ENCODE measurements around the gene OASL.

DNA sequence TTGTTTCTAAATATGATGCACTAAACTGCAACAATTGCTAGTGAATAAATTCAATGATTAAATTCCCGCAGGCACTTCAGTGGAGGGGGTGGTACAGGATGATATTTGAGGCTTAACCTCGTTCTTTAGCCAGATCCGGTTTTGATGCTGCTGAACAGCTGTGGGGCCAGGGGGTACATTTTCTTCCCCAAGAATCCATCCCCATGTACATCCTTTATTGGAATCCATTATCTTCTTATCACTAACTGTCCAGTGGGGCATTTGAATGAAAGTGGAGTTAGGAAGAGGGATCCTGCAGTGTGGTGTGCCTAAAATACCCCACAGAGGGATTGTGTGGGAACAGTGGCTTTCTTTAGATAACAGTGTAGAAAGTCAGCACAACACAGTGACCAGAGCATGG lies 45.2 kb upstream of the OASL start:
- no peak for TF ChIP-seq EZH2 (IDR thresholded peaks at IDR 0.05; ENCODE audit: low read depth)
- TF ChIP-seq, protein P1, sequence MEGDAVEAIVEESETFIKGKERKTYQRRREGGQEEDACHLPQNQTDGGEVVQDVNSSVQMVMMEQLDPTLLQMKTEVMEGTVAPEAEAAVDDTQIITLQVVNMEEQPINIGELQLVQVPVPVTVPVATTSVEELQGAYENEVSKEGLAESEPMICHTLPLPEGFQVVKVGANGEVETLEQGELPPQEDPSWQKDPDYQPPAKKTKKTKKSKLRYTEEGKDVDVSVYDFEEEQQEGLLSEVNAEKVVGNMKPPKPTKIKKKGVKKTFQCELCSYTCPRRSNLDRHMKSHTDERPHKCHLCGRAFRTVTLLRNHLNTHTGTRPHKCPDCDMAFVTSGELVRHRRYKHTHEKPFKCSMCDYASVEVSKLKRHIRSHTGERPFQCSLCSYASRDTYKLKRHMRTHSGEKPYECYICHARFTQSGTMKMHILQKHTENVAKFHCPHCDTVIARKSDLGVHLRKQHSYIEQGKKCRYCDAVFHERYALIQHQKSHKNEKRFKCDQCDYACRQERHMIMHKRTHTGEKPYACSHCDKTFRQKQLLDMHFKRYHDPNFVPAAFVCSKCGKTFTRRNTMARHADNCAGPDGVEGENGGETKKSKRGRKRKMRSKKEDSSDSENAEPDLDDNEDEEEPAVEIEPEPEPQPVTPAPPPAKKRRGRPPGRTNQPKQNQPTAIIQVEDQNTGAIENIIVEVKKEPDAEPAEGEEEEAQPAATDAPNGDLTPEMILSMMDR (conservative IDR thresholded peaks at IDR 0.05): no peak
